Testis (tissue), 2 donors: ENCODE measurements around the gene NFATC2.

Experiments used
- CTCF ChIP-seq, 3 experiments: fragments of 450-650 bp in 2 of 3; fragments of 200-600 bp in 1 of 3; sonication (generic) in 1 of 3; IDR thresholded peaks; one replicate each; pipeline ENCODE4 v1.5.1; 2016 to 2019; ENCODE audit warnings: antibody characterized with exemption in 3 of 3, mild to moderate bottlenecking in 2 of 3, moderate library complexity in 1 of 3
- POLR2A ChIP-seq: fragments of 450-650 bp; IDR thresholded peaks from one replicate; pipeline ENCODE4 v1.6.1; 2017; ENCODE audit warnings: antibody characterized with exemption, mild to moderate bottlenecking, moderate library complexity

- no peak for TF ChIP-seq POLR2A
- no peak for TF ChIP-seq CTCF (IDR thresholded peaks at IDR 0.05)
Measured at GRCh38 chr20:51575486-51575885, 33.0 kb upstream of the NFATC2 start.
